ENCODE data around the gene CCDC85B. TPM values are rescaled to one million over a fixed set of nuclear protein-coding genes. Genes with fewer than 3 reads are reported as not detected.
A peak's percentile ranks its signal among the peaks of the same experiment; 100 is the strongest.

Gene CCDC85B
- total RNA-seq, 1 donor from 2014 or later: 32.7 TPM

GRCh38 chr11:65856689-65857499, 33.6 kb upstream of the CCDC85B start:
- peak; percentile 86 for DNase-seq
- Histone ChIP-seq H3K9me3 (replicated peaks) (no peaks in the 10 kb centered on the region), H3K4me1 (peaks cover 74% of the 10 kb centered on the region), H3K4me3 (peak overlapping the region; percentile 80), H3K27me3 (ENCODE audit: low read depth) (no peaks in the 10 kb centered on the region), H3K27ac (replicated peaks) (peak overlapping the region; percentile 97), H3K36me3 (peaks cover 51% of the 10 kb centered on the region)
- TF ChIP-seq, protein P1, sequence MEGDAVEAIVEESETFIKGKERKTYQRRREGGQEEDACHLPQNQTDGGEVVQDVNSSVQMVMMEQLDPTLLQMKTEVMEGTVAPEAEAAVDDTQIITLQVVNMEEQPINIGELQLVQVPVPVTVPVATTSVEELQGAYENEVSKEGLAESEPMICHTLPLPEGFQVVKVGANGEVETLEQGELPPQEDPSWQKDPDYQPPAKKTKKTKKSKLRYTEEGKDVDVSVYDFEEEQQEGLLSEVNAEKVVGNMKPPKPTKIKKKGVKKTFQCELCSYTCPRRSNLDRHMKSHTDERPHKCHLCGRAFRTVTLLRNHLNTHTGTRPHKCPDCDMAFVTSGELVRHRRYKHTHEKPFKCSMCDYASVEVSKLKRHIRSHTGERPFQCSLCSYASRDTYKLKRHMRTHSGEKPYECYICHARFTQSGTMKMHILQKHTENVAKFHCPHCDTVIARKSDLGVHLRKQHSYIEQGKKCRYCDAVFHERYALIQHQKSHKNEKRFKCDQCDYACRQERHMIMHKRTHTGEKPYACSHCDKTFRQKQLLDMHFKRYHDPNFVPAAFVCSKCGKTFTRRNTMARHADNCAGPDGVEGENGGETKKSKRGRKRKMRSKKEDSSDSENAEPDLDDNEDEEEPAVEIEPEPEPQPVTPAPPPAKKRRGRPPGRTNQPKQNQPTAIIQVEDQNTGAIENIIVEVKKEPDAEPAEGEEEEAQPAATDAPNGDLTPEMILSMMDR (IDR thresholded peaks at IDR 0.05; ENCODE audit: borderline replicate concordance): no peak
- intact Hi-C loops (cut with micrococcal nuclease): no loop called here

GRCh38 chr11:65857500-65857852, 33.0 kb upstream of the CCDC85B start:
- intact Hi-C loops (cut with micrococcal nuclease): no loop called here
- Histone ChIP-seq H3K36me3 (peaks cover 51% of the 10 kb centered on the region), H3K27me3 (ENCODE audit: low read depth) (no peaks in the 10 kb centered on the region), H3K4me3 (peak overlapping the region; percentile 80), H3K9me3 (replicated peaks) (no peaks in the 10 kb centered on the region), H3K27ac (replicated peaks) (peak overlapping the region; percentile 97), H3K4me1 (peaks cover 80% of the 10 kb centered on the region)
- TF ChIP-seq, protein P1 (IDR thresholded peaks at IDR 0.05; ENCODE audit: borderline replicate concordance): no peak
- peak; percentile 56 for DNase-seq

DNA sequence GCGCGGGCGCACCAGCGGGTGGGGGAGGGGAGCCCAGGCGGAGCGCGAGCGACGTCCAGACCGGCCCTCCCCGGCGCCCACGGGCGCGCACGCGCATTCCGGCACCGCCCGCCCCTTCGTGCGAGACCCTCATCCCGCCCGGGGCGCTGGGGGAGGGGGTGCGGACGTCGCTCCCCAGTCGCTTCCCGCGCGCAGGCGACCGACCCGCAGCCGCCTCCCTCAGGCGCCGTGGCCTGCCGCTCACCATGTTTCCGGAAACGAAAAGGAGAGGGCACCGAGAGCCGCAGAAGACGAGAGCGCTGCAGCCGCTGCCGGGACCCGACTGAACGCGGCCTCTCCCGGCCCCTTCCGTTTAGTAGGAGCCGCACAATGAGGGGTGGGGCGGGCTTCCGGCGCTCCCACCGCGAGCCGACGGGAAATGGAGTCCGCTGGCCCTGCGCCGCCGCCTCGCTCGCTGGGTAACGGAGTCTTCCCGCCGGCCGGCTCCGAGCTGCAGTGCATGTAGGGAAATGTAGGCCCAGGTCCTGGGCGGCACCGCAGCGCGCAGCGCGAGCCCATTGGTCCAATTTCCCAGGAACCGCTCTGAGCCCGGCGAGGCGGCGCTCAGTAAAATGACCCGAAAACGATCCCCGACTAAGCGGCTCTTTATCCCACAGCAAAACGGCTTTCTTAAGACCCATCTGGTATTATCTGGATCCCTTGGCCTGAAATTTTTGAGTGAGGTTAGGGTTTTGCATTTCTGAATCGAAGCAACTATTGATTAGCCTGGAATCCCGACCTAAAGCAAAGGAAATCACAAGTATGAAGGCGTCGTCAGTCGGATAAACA, 32.4 kb upstream of the CCDC85B start, which contains the start of gene CFL1:
Gene CFL1, minus strand, starts transcription at position 328 of the 828 bp plus-strand sequence. Its CDS starts 81 bp downstream, at position 247.
- TF ChIP-seq, protein P1 (IDR thresholded peaks at IDR 0.05; ENCODE audit: borderline replicate concordance): no peak
- peak within 1 kb of the TSS; percentile 80 for H3K4me3 ChIP-seq
- H3K27me3 ChIP-seq (ENCODE audit: low read depth): no peaks in the 10 kb centered on the region
- intact Hi-C loops (cut with micrococcal nuclease): no loop called here
- peaks cover 51% of the 10 kb centered on the region for H3K36me3 ChIP-seq
- peak; percentile 99 for DNase-seq
- peak within 1 kb of the TSS; percentile 97 for H3K27ac ChIP-seq (replicated peaks)
- no peaks in the 10 kb centered on the region for H3K9me3 ChIP-seq (replicated peaks)
- H3K4me1 ChIP-seq: peaks cover 85% of the 10 kb centered on the region

- Histone ChIP-seq H3K4me1 (peaks cover 89% of the 10 kb centered on the region), H3K9me3 (replicated peaks) (no peaks in the 10 kb centered on the region), H3K36me3 (peaks cover 51% of the 10 kb centered on the region), H3K4me3 (peak overlapping the region; percentile 80), H3K27ac (replicated peaks) (peak overlapping the region; percentile 97), H3K27me3 (ENCODE audit: low read depth) (no peaks in the 10 kb centered on the region)
- intact Hi-C loops (cut with micrococcal nuclease): no loop called here
- DNase-seq: no peak
- TF ChIP-seq, protein P1 (IDR thresholded peaks at IDR 0.05; ENCODE audit: borderline replicate concordance): no peak
These were observed 31.8 kb upstream of the CCDC85B start for GRCh38 chr11:65858681-65859087.

- H3K4me3 ChIP-seq: peak overlapping the region; percentile 80
- TF ChIP-seq, protein P1 (IDR thresholded peaks at IDR 0.05; ENCODE audit: borderline replicate concordance): peak; percentile 27
- H3K27ac ChIP-seq (replicated peaks): peak overlapping the region; percentile 97
- peak; percentile 100 for DNase-seq
- H3K9me3 ChIP-seq (replicated peaks): no peaks in the 10 kb centered on the region
- peaks cover 89% of the 10 kb centered on the region for H3K4me1 ChIP-seq
- intact Hi-C loops (cut with micrococcal nuclease): no loop called here
- H3K36me3 ChIP-seq: peaks cover 51% of the 10 kb centered on the region
- no peaks in the 10 kb centered on the region for H3K27me3 ChIP-seq (ENCODE audit: low read depth)
These were observed 31.2 kb upstream of the CCDC85B start for GRCh38 chr11:65859095-65859811.
